Hepatocyte (in vitro differentiated cells): ENCODE data around the gene POGLUT3. TPM values are rescaled to one million over a fixed set of nuclear protein-coding genes. Genes with fewer than 3 reads are reported as not detected.

Experiments used
- DNase-seq: peaks from one replicate; pipeline ENCODE4 v3.0.0-alpha.2; 2016; ENCODE audit warnings: low spot score
- H2AFZ ChIP-seq: fragments of 200-600 bp; sonication (generic); 2 replicates; pipeline ENCODE4 v1.6.0; 2016; ENCODE audit warnings: antibody characterized with exemption, mild to moderate bottlenecking
- H3K27ac ChIP-seq: fragments of 200-600 bp; sonication (generic); 2 replicates; pipeline ENCODE4 v1.5.1; 2016; ENCODE audit warnings: mild to moderate bottlenecking
- H3K27me3 ChIP-seq: fragments of 200-600 bp; sonication (generic); 2 replicates; pipeline ENCODE4 v1.6.1; 2016
- H3K36me3 ChIP-seq: fragments of 200-600 bp; sonication (generic); replicated peaks from 2 replicates; pipeline ENCODE4 v1.5.1; 2016; ENCODE audit warnings: low read depth; ENCODE audit not compliant: insufficient read depth
- H3K4me1 ChIP-seq: fragments of 200-600 bp; sonication (generic); 2 replicates; pipeline ENCODE4 v1.5.1; 2016; ENCODE audit warnings: mild to moderate bottlenecking, moderate library complexity; ENCODE audit not compliant: insufficient read depth
- H3K4me2 ChIP-seq: fragments of 200-600 bp; sonication (generic); 2 replicates; pipeline ENCODE4 v1.6.0; 2016
- H3K4me3 ChIP-seq: fragments of 200-600 bp; sonication (generic); 2 replicates; pipeline ENCODE4 v1.5.1; 2016; ENCODE audit warnings: mild to moderate bottlenecking
- H3K79me2 ChIP-seq: fragments of 200-600 bp; sonication (generic); 2 replicates; pipeline ENCODE4 v1.6.0; 2017; ENCODE audit warnings: mild to moderate bottlenecking
- H3K9me2 ChIP-seq: fragments of 200-600 bp; sonication (generic); replicated peaks from 2 replicates; pipeline ENCODE4 v1.6.0; 2017; ENCODE audit warnings: mild to moderate bottlenecking; ENCODE audit not compliant: insufficient read depth
- H3K9me3 ChIP-seq: fragments of 200-600 bp; sonication (generic); 2 replicates; pipeline ENCODE4 v1.5.1; 2016; ENCODE audit warnings: low read depth, mild to moderate bottlenecking
- H4K20me1 ChIP-seq: fragments of 200-600 bp; sonication (generic); 2 replicates; pipeline ENCODE4 v1.6.0; 2016; ENCODE audit warnings: mild to moderate bottlenecking; ENCODE audit not compliant: insufficient read depth, poor library complexity, severe bottlenecking
- EZH2 ChIP-seq: fragments of 200-600 bp; sonication (generic); IDR thresholded peaks from 2 replicates; pipeline ENCODE4 v1.6.1; 2016; ENCODE audit warnings: antibody characterized with exemption, mild to moderate bottlenecking, borderline replicate concordance
- EZH2phosphoT487 ChIP-seq: fragments of 200-600 bp; sonication (generic); IDR thresholded peaks from one replicate; pipeline ENCODE4 v1.6.1; 2018; ENCODE audit warnings: antibody characterized with exemption, mild to moderate bottlenecking, low read depth, moderate library complexity; ENCODE audit not compliant: unreplicated experiment, severe bottlenecking
- WGBS: methylation state at CpG from one replicate; pipeline ENCODE4 v1.1.6; 2016; ENCODE audit warnings: low lambda C conversion rate; ENCODE audit errors: missing lambda C conversion rate; 5-methylcytosine and 5-hydroxymethylcytosine counted together
- polyA plus RNA-seq: library from polyadenylated mRNA; unstranded; fragments of >200 nt; fragmentation: Nextera tagmentation; extraction: Ambion mirVana; gene quantifications from 2 replicates; pipeline ENCODE4 v1.2.1, GENCODE V29; 2016
- total RNA-seq: library from RNA; depleted of rRNA; stranded (reverse); fragments of >200 nt; gene quantifications from 2 replicates; pipeline ENCODE4 v1.2.3, GENCODE V29; 2014
- TF ChIP-seq, protein P1 (sequence below): fragments of 200-600 bp; sonication (generic); IDR thresholded peaks from 2 replicates; pipeline ENCODE4 v1.5.1; 2016; ENCODE audit warnings: antibody characterized with exemption, mild to moderate bottlenecking; ENCODE audit not compliant: poor library complexity

Gene POGLUT3
- total and polyA plus RNA-seq, 2 experiments from 2014 or later = 20.4 to 30.6 TPM

DNA sequence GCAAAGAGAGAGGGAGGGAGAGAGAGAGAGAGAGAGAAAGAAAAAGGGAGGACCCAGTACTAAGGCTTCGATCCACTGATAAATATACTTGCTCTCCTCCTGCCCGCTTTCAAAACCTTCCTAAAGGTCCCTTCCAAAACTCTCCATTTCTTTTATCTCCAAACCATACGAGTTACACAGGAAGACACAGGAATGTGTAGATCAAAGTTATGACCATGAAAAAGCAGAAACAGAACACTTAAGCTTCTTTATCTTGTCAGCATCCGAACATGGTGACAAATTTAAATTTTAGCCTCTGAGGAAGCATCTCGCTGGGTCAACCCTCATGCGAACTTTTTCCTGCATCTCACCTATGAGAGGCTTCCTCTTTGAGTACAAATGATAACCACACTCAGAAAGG lies 29.2 kb upstream of the POGLUT3 start:
- no peaks in the 10 kb centered on the region for H3K79me2 ChIP-seq
- H2AFZ ChIP-seq = no peak overlapping the region
- H3K4me3 ChIP-seq = no peak overlapping the region
- no peaks in the 10 kb centered on the region for H3K27me3 ChIP-seq
- no peaks in the 10 kb centered on the region for H3K9me2 ChIP-seq
- 73% methylated on average over 6 of the region's 6 CpGs for WGBS
- no peaks in the 10 kb centered on the region for H3K9me3 ChIP-seq
- no peak overlapping the region for H3K27ac ChIP-seq
- no peak overlapping the region for H3K4me2 ChIP-seq
- DNase-seq = no peak
- no peaks in the 10 kb centered on the region for H4K20me1 ChIP-seq
- H3K4me1 ChIP-seq = no peaks in the 10 kb centered on the region
- H3K36me3 ChIP-seq = no peaks in the 10 kb centered on the region
- TF ChIP-seq EZH2 (no peak), EZH2phosphoT487 (no peak)
- TF ChIP-seq, protein P1, sequence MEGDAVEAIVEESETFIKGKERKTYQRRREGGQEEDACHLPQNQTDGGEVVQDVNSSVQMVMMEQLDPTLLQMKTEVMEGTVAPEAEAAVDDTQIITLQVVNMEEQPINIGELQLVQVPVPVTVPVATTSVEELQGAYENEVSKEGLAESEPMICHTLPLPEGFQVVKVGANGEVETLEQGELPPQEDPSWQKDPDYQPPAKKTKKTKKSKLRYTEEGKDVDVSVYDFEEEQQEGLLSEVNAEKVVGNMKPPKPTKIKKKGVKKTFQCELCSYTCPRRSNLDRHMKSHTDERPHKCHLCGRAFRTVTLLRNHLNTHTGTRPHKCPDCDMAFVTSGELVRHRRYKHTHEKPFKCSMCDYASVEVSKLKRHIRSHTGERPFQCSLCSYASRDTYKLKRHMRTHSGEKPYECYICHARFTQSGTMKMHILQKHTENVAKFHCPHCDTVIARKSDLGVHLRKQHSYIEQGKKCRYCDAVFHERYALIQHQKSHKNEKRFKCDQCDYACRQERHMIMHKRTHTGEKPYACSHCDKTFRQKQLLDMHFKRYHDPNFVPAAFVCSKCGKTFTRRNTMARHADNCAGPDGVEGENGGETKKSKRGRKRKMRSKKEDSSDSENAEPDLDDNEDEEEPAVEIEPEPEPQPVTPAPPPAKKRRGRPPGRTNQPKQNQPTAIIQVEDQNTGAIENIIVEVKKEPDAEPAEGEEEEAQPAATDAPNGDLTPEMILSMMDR = no peak

DNA sequence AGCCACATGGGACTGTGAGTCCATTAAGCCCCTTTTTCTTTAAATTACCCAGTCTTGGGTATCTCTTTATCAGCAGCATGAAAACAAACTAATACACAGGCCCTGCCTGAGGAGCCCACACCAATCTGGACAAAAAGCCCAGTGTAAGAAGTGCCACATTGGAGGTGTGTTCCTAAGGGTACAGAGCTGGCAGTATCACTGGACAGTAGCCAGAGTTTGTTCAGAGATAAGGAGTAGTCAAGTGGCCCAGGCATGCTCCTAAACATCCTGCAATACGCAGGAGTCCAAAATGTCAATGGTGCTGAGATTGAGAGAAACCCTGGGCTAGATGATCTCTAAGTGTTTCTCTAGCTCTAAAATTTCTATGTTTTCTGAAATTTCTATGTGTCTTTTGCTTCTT lies 27.0 kb upstream of the POGLUT3 start:
- H3K27me3 ChIP-seq = no peaks in the 10 kb centered on the region
- H3K9me3 ChIP-seq = no peaks in the 10 kb centered on the region
- H3K4me3 ChIP-seq = no peak overlapping the region
- TF ChIP-seq EZH2phosphoT487 (no peak), EZH2 (no peak)
- TF ChIP-seq, protein P1 = no peak
- H3K27ac ChIP-seq = no peak overlapping the region
- H3K9me2 ChIP-seq = no peaks in the 10 kb centered on the region
- no peaks in the 10 kb centered on the region for H4K20me1 ChIP-seq
- no peak overlapping the region for H3K4me2 ChIP-seq
- DNase-seq = no peak
- H3K4me1 ChIP-seq = no peaks in the 10 kb centered on the region
- no peaks in the 10 kb centered on the region for H3K36me3 ChIP-seq
- no peak overlapping the region for H2AFZ ChIP-seq
- WGBS = 86% methylated on average over 1 of the region's 1 CpG
- H3K79me2 ChIP-seq = no peaks in the 10 kb centered on the region

- Histone ChIP-seq H3K27ac (no peak overlapping the region), H3K36me3 (no peaks in the 10 kb centered on the region), H3K9me2 (no peaks in the 10 kb centered on the region), H3K4me1 (no peaks in the 10 kb centered on the region), H3K4me3 (no peak overlapping the region), H2AFZ (no peak overlapping the region), H3K9me3 (no peaks in the 10 kb centered on the region), H3K79me2 (no peaks in the 10 kb centered on the region), H4K20me1 (no peaks in the 10 kb centered on the region), H3K4me2 (no peak overlapping the region), H3K27me3 (no peaks in the 10 kb centered on the region)
- no peak for DNase-seq
- TF ChIP-seq EZH2phosphoT487 = no peak
- TF ChIP-seq, protein P1 = no peak
- TF ChIP-seq EZH2 = no peak
Observed at GRCh38 chr11:108524422-108524821, 26.2 kb upstream of the POGLUT3 start.

GRCh38 chr11:108522318-108522717 lies 24.1 kb upstream of the POGLUT3 start:
- Histone ChIP-seq H3K36me3 (no peaks in the 10 kb centered on the region), H3K9me3 (no peaks in the 10 kb centered on the region), H2AFZ (no peak overlapping the region), H3K4me2 (no peak overlapping the region), H3K9me2 (no peaks in the 10 kb centered on the region), H3K79me2 (no peaks in the 10 kb centered on the region), H3K27me3 (no peaks in the 10 kb centered on the region), H4K20me1 (no peaks in the 10 kb centered on the region), H3K4me3 (no peak overlapping the region), H3K27ac (no peak overlapping the region), H3K4me1 (no peaks in the 10 kb centered on the region)
- WGBS = 64% methylated on average over 1 of the region's 1 CpG
- no peak for DNase-seq
- TF ChIP-seq, protein P1 = no peak
- TF ChIP-seq EZH2phosphoT487 (no peak), EZH2 (no peak)
